ENCODE results near the gene CYP24A1. TPM values are rescaled to one million over a fixed set of nuclear protein-coding genes. Genes with fewer than 3 reads are reported as not detected.
A peak's percentile ranks its signal among the peaks of the same experiment; 100 is the strongest.

The CYP24A1 gene
- total and polyA plus RNA-seq, 2 experiments from 2014 or later = not detected

DNA sequence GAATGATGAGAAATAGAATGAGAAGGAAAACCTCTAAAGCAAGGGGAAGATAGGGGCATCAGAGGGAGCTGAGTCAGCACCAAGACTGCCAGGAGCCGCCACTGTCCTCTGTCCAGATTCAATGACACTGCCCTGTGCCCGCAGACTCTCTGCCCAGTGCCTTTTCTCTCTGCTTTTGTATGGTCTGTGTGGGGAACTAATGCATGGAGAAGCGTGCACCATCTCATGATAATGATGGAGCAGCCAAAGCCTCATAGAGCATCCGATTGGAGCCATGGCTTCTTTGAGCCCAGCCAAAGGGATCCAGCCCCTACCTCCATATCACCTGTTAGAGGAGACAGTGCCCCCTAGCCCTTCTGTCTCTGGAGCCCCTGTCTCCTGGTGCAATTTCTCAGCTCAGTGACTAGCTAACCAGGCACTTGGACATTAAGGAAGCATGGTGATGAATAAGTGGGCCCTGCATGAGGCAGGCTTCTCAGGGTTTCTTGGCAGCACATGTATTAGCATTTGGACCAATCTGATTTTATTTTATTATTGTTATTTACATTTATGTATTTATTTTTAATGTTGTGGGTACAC is 27.6 kb upstream of the CYP24A1 start:
- H3K4me1 ChIP-seq (ENCODE audit: low read depth) = no peaks in the 10 kb centered on the region
- TF ChIP-seq, protein P1, sequence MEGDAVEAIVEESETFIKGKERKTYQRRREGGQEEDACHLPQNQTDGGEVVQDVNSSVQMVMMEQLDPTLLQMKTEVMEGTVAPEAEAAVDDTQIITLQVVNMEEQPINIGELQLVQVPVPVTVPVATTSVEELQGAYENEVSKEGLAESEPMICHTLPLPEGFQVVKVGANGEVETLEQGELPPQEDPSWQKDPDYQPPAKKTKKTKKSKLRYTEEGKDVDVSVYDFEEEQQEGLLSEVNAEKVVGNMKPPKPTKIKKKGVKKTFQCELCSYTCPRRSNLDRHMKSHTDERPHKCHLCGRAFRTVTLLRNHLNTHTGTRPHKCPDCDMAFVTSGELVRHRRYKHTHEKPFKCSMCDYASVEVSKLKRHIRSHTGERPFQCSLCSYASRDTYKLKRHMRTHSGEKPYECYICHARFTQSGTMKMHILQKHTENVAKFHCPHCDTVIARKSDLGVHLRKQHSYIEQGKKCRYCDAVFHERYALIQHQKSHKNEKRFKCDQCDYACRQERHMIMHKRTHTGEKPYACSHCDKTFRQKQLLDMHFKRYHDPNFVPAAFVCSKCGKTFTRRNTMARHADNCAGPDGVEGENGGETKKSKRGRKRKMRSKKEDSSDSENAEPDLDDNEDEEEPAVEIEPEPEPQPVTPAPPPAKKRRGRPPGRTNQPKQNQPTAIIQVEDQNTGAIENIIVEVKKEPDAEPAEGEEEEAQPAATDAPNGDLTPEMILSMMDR (IDR thresholded peaks at IDR 0.05; ENCODE audit: low read depth, low read length) = no peak
- no peaks in the 10 kb centered on the region for H3K36me3 ChIP-seq
- H3K4me3 ChIP-seq = no peak overlapping the region
- no peaks in the 10 kb centered on the region for H3K27me3 ChIP-seq
- H3K9me3 ChIP-seq (ENCODE audit: low read depth) = no peaks in the 10 kb centered on the region
- no peak for DNase-seq (ENCODE audit: low read depth in 1 of 2, low spot score in 1 of 2)
- H3K27ac ChIP-seq = no peak overlapping the region

DNA sequence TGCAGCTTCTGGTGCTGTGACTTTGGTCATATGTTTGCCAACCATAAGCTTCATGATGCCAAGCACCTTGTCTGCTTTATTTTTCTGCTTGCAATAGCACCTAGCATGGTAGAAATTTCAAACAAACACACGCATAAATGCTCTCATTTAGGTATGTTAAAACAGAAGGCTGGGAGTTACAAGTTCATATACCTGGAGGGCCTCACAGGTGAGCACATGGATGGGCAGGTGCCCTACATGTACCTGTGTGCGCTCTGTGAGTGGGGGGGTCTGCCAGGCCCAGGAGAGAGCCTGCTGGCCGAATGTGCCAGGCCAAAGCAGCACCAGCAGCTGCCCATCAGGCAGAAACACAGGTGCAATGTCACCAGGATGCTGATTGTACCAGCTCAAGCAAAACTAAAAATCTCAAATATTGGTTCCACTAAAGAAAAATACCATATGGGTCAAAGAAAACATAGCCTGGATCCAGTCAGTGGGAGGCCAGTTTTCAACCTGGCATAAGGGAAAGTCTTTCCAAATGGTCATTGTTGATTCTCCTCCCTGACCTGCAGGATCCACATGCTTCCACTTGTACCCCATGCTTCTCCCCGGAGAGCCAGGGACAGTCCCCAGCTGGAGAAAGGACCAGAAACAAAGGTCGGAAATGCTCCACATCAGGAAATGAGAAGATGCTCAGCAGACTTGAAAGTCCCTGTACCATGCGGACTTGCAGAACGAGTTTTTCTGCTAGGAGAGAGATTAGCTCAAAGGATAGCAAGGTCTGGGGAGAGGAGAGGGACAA is 26.9 kb upstream of the CYP24A1 start:
- no peaks in the 10 kb centered on the region for H3K9me3 ChIP-seq (ENCODE audit: low read depth)
- H3K36me3 ChIP-seq = no peaks in the 10 kb centered on the region
- no peak for DNase-seq (ENCODE audit: low read depth in 1 of 2, low spot score in 1 of 2)
- no peak overlapping the region for H3K4me3 ChIP-seq
- no peak overlapping the region for H3K27ac ChIP-seq
- H3K27me3 ChIP-seq = no peaks in the 10 kb centered on the region
- TF ChIP-seq, protein P1 (IDR thresholded peaks at IDR 0.05; ENCODE audit: low read depth, low read length) = no peak
- no peaks in the 10 kb centered on the region for H3K4me1 ChIP-seq (ENCODE audit: low read depth)

- no peaks in the 10 kb centered on the region for H3K36me3 ChIP-seq
- no peak overlapping the region for H3K27ac ChIP-seq
These were observed 26.0 kb upstream of the CYP24A1 start for GRCh38 chr20:54199721-54200176.

GRCh38 chr20:54199283-54199682 is 25.5 kb upstream of the CYP24A1 start:
- Histone ChIP-seq H3K27ac (no peak overlapping the region), H3K4me3 (no peak overlapping the region), H3K9me3 (ENCODE audit: low read depth) (no peaks in the 10 kb centered on the region), H3K27me3 (no peaks in the 10 kb centered on the region), H3K36me3 (no peaks in the 10 kb centered on the region), H3K4me1 (ENCODE audit: low read depth) (no peaks in the 10 kb centered on the region)
- TF ChIP-seq, protein P1 (IDR thresholded peaks at IDR 0.05; ENCODE audit: low read depth, low read length) = no peak
- no peak for DNase-seq (ENCODE audit: low read depth in 1 of 2, low spot score in 1 of 2)

More at GRCh38 chr20:54199721-54200176, 26.0 kb upstream of the CYP24A1 start:
- Histone ChIP-seq H3K27me3 (no peaks in the 10 kb centered on the region), H3K4me1 (ENCODE audit: low read depth) (no peaks in the 10 kb centered on the region), H3K9me3 (ENCODE audit: low read depth) (no peaks in the 10 kb centered on the region), H3K4me3 (no peak overlapping the region)
- TF ChIP-seq, protein P1 (IDR thresholded peaks at IDR 0.05; ENCODE audit: low read depth, low read length) = peak; percentile 93
- DNase-seq (ENCODE audit: low read depth in 1 of 2, low spot score in 1 of 2) = peak; percentile 70 to 83

DNA sequence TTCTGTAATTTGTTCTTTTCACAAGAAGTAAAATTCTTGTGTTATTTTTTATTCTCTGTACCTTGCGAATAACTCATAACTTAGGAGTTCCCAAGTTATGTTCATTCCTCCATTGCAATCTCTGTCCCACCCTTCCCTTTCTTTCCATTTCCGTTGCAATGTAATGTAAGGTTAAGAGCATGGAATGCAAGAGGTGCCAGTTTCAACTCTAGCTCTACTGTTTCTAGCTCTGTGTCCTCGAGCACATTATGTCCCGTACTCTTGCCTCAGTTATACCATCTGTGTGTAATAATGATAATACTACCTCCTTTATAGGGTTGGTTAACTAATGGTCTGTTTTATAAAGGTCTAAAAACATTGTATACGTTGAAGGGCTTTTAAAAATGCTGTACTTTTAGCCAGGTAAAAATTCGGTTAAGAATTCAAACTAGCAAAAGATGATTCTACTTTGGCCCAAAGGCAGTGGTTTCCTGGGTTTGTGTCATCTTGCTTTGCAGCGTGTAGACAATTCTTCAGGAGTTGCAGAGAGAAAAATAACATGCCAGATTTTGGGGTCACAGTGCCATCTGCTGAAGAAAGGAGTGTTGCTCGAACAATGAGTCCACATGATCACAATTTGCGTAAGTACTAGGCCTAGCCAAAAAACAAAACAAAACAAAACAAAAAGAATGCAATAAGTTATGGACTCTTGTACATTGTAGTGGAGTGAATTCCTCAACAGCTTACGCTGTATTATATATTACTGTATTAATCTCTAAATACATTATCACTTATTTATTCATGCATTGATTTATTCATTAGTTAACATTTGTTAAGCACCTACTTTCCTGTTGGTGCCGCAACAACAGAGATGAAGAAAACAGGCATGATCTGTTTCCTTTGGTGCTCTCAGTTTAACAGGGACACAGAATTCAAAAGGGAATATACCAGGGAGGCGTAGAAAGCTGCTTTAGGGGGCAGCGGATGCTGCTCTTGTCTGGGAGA is 24.1 kb upstream of the CYP24A1 start:
- Histone ChIP-seq H3K9me3 (ENCODE audit: low read depth) (no peaks in the 10 kb centered on the region), H3K4me3 (no peak overlapping the region), H3K27me3 (no peaks in the 10 kb centered on the region), H3K36me3 (no peaks in the 10 kb centered on the region), H3K27ac (no peak overlapping the region), H3K4me1 (ENCODE audit: low read depth) (no peaks in the 10 kb centered on the region)
- TF ChIP-seq, protein P1 (IDR thresholded peaks at IDR 0.05; ENCODE audit: low read depth, low read length) = peak; percentile 53
- DNase-seq (ENCODE audit: low read depth in 1 of 2, low spot score in 1 of 2) = peak in 1 of 2 donors; percentile 79
